ENCODE results near the gene COL8A1. TPM values are rescaled to one million over a fixed set of nuclear protein-coding genes. Genes with fewer than 3 reads are reported as not detected.

The COL8A1 gene
- total RNA-seq, 1 donor from 2014 or later = 23.1 TPM

GRCh38 chr3:99818818-99819217, 180.4 kb downstream of the COL8A1 start:
- DNase-seq (ENCODE audit: extremely low spot score in 2 of 2) = no peak
- TF ChIP-seq POLR2A (IDR thresholded peaks at IDR 0.05) (no peak), CTCF (IDR thresholded peaks at IDR 0.05) (no peak), POLR2AphosphoS5 (IDR thresholded peaks at IDR 0.05; ENCODE audit: insufficient read depth in 1 of 2, low read depth in 1 of 2) (no peak)
- intact Hi-C loops (cut with DNase I) = no loop called here
- H3K4me3 ChIP-seq = no peak overlapping the region
- no peaks in the 10 kb centered on the region for H3K36me3 ChIP-seq
- peaks cover 16% of the 10 kb centered on the region for H3K4me1 ChIP-seq
- no peaks in the 10 kb centered on the region for H3K27me3 ChIP-seq
- H3K27ac ChIP-seq = peak overlapping the region; percentile 82
- H3K9me3 ChIP-seq = no peaks in the 10 kb centered on the region

- intact Hi-C loops (cut with DNase I) = no loop called here
- no peaks in the 10 kb centered on the region for H3K27me3 ChIP-seq
- no peaks in the 10 kb centered on the region for H3K36me3 ChIP-seq
- no peak overlapping the region for H3K27ac ChIP-seq
- no peak for DNase-seq (ENCODE audit: extremely low spot score in 2 of 2)
- H3K4me1 ChIP-seq = peaks cover 7% of the 10 kb centered on the region
- no peaks in the 10 kb centered on the region for H3K9me3 ChIP-seq
- TF ChIP-seq POLR2AphosphoS5 (IDR thresholded peaks at IDR 0.05; ENCODE audit: insufficient read depth in 1 of 2, low read depth in 1 of 2) (no peak), CTCF (IDR thresholded peaks at IDR 0.05) (no peak), POLR2A (IDR thresholded peaks at IDR 0.05) (no peak)
- no peak overlapping the region for H3K4me3 ChIP-seq
Observed at GRCh38 chr3:99823723-99824711, 185.6 kb downstream of the COL8A1 start.

- TF ChIP-seq CTCF (IDR thresholded peaks at IDR 0.05) = no peak
- H3K4me3 ChIP-seq = no peak overlapping the region
- peaks cover 4% of the 10 kb centered on the region for H3K4me1 ChIP-seq
- intact Hi-C loops (cut with DNase I) = no loop called here
- no peaks in the 10 kb centered on the region for H3K27me3 ChIP-seq
- no peaks in the 10 kb centered on the region for H3K36me3 ChIP-seq
- DNase-seq (ENCODE audit: extremely low spot score in 2 of 2) = no peak
- no peaks in the 10 kb centered on the region for H3K9me3 ChIP-seq
- no peak overlapping the region for H3K27ac ChIP-seq
Observed at GRCh38 chr3:99825004-99825640, 186.7 kb downstream of the COL8A1 start.

GRCh38 chr3:99829844-99830243, 191.4 kb downstream of the COL8A1 start:
- H3K4me3 ChIP-seq = no peak overlapping the region
- no peak for TF ChIP-seq POLR2A (IDR thresholded peaks at IDR 0.05)
- no peak for TF ChIP-seq POLR2AphosphoS5 (IDR thresholded peaks at IDR 0.05; ENCODE audit: insufficient read depth in 1 of 2, low read depth in 1 of 2)
- TF ChIP-seq CTCF (IDR thresholded peaks at IDR 0.05) = no peak
- no peaks in the 10 kb centered on the region for H3K27me3 ChIP-seq
- H3K9me3 ChIP-seq = no peaks in the 10 kb centered on the region
- DNase-seq (ENCODE audit: extremely low spot score in 2 of 2) = no peak
- intact Hi-C loops (cut with DNase I) = loop anchor here (10.0 kb wide), 1 partner anchor 755 kb away; no protein-coding TSS in a partner anchor
- no peaks in the 10 kb centered on the region for H3K36me3 ChIP-seq
- H3K4me1 ChIP-seq = no peaks in the 10 kb centered on the region
- no peak overlapping the region for H3K27ac ChIP-seq

Data from vagina (tissue), 2 donors.